ENCODE data around the gene RGP1. TPM values are rescaled to one million over a fixed set of nuclear protein-coding genes. Genes with fewer than 3 reads are reported as not detected.

RGP1 gene
- total and polyA plus RNA-seq, 2 donors = 6.5 to 7.4 TPM

DNA sequence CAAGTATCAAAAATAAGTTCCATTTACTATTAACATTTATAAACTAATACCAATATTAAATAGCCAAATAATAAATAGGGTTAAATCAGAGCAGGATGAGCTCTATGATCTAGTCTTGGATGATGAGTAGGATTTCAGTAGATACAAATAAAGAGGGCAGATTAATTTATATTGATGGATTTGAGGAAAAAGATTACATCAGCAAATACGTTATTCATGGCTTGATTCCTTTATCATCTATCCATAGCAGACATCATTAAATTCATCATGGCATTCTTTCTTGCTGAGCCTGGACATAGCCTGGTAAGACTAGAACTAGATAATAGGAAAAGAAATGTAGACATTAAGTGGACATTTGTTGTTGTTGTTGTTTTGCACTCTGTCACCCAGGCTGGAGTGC is 18.4 kb downstream of the RGP1 start:
- 99% methylated on average over 1 of the region's 1 CpG for WGBS
- no peaks in the 10 kb centered on the region for H3K36me3 ChIP-seq (ENCODE audit: control insufficient read depth in 2 of 2, insufficient read depth in 2 of 2, low read length in 1 of 2)
- no peak overlapping the region for H3K27ac ChIP-seq (ENCODE audit: low read depth in 1 of 2, low read length in 1 of 2)
- H3K9me3 ChIP-seq (ENCODE audit: control insufficient read depth in 2 of 2, insufficient read depth in 1 of 2, low read length in 1 of 2) = no peaks in the 10 kb centered on the region
- H3K4me1 ChIP-seq (ENCODE audit: control insufficient read depth in 2 of 2, insufficient read depth in 2 of 2, low read length in 2 of 2) = no peaks in the 10 kb centered on the region
- no peak for DNase-seq (ENCODE audit: low read depth in 6 of 9, low spot score in 9 of 9)
- no peaks in the 10 kb centered on the region for H3K27me3 ChIP-seq (ENCODE audit: control insufficient read depth in 2 of 2, insufficient read depth in 1 of 2, low read length in 1 of 2)
- H3K4me3 ChIP-seq (ENCODE audit: low read length in 2 of 2) = no peak overlapping the region

DNA sequence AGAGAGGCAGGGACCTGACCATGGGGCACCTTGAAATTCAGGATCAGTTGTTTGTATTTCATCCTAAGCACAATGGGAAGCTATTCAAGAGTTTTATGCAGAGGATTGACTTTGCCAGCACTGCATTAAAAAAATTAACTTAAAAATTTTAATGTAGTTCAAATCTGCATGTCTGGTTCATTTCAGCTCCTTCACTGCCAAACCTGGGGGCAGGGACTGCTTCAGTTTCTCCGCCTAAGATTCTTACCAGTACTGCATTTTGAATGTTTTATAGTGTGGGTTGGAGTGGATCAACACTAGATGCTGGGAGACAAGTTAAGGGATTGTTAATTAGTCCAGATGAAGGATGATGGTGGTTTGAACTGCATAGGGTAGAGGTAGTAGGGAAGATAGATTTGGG is 20.7 kb downstream of the RGP1 start:
- Histone ChIP-seq H3K4me3 (ENCODE audit: low read length in 2 of 2) (no peak overlapping the region), H3K27me3 (ENCODE audit: control insufficient read depth in 2 of 2, insufficient read depth in 1 of 2, low read length in 1 of 2) (no peaks in the 10 kb centered on the region), H3K36me3 (ENCODE audit: control insufficient read depth in 2 of 2, insufficient read depth in 2 of 2, low read length in 1 of 2) (no peaks in the 10 kb centered on the region), H3K4me1 (ENCODE audit: control insufficient read depth in 2 of 2, insufficient read depth in 2 of 2, low read length in 2 of 2) (no peaks in the 10 kb centered on the region), H3K9me3 (ENCODE audit: control insufficient read depth in 2 of 2, insufficient read depth in 1 of 2, low read length in 1 of 2) (no peaks in the 10 kb centered on the region), H3K27ac (ENCODE audit: low read depth in 1 of 2, low read length in 1 of 2) (no peak overlapping the region)
- 99% methylated on average over 1 of the region's 1 CpG for WGBS
- no peak for DNase-seq (ENCODE audit: low read depth in 6 of 9, low spot score in 9 of 9)

DNA sequence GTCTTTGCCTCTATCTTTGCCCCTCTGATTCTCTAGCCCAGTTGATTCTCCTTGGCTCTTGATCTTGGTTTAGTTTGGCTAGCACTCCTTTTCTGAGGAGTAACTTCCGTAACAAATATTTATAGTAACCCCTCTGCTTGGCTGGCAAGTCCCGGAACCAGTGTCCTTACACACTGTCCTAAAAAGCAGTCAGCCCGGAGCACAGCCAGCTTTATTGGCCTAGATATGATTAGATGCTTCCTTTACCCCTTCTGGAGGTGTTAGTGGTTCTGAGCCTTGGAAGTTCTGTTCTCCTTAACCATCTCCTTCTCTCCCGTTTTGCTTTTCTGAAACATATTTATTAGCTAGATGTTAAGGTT is 22.0 kb downstream of the RGP1 start:
- H3K4me1 ChIP-seq (ENCODE audit: control insufficient read depth in 2 of 2, insufficient read depth in 2 of 2, low read length in 2 of 2) = peaks cover 0 to 4% of the 10 kb centered on the region in 2 donors
- H3K27me3 ChIP-seq (ENCODE audit: control insufficient read depth in 2 of 2, insufficient read depth in 1 of 2, low read length in 1 of 2) = no peaks in the 10 kb centered on the region
- no peaks in the 10 kb centered on the region for H3K36me3 ChIP-seq (ENCODE audit: control insufficient read depth in 2 of 2, insufficient read depth in 2 of 2, low read length in 1 of 2)
- no peak overlapping the region for H3K4me3 ChIP-seq (ENCODE audit: low read length in 2 of 2)
- no peaks in the 10 kb centered on the region for H3K9me3 ChIP-seq (ENCODE audit: control insufficient read depth in 2 of 2, insufficient read depth in 1 of 2, low read length in 1 of 2)
- H3K27ac ChIP-seq (ENCODE audit: low read depth in 1 of 2, low read length in 1 of 2) = no peak overlapping the region
- DNase-seq (ENCODE audit: low read depth in 6 of 9, low spot score in 9 of 9) = no peak
- WGBS = 85% methylated on average over 4 of the region's 4 CpGs

DNA sequence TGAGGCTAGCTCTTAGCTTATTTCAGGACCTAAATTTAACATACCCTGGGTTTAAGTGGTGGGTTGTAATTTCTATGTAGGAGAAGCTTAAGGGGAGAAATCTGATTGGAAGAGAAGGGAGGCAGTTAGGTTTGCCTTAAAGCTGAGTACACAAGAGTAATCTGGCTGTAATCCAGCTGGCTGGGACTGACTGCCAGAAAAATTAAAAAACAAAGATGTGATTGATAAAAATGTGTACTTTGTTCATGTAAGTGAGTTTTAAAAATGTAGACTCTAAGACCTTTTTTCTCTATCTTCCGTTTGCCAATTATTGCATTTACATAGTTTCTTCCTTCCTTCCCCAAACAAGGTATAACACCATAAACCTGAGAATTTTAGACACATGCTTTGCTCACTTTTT is 22.4 kb downstream of the RGP1 start:
- no peak overlapping the region for H3K4me3 ChIP-seq (ENCODE audit: low read length in 2 of 2)
- H3K36me3 ChIP-seq (ENCODE audit: control insufficient read depth in 2 of 2, insufficient read depth in 2 of 2, low read length in 1 of 2) = no peaks in the 10 kb centered on the region
- H3K4me1 ChIP-seq (ENCODE audit: control insufficient read depth in 2 of 2, insufficient read depth in 2 of 2, low read length in 2 of 2) = peaks cover 0 to 4% of the 10 kb centered on the region in 2 donors
- DNase-seq (ENCODE audit: low read depth in 6 of 9, low spot score in 9 of 9) = no peak
- no peak overlapping the region for H3K27ac ChIP-seq (ENCODE audit: low read depth in 1 of 2, low read length in 1 of 2)
- WGBS = 93% methylated on average over 1 of the region's 1 CpG
- no peaks in the 10 kb centered on the region for H3K9me3 ChIP-seq (ENCODE audit: control insufficient read depth in 2 of 2, insufficient read depth in 1 of 2, low read length in 1 of 2)
- no peaks in the 10 kb centered on the region for H3K27me3 ChIP-seq (ENCODE audit: control insufficient read depth in 2 of 2, insufficient read depth in 1 of 2, low read length in 1 of 2)

DNA sequence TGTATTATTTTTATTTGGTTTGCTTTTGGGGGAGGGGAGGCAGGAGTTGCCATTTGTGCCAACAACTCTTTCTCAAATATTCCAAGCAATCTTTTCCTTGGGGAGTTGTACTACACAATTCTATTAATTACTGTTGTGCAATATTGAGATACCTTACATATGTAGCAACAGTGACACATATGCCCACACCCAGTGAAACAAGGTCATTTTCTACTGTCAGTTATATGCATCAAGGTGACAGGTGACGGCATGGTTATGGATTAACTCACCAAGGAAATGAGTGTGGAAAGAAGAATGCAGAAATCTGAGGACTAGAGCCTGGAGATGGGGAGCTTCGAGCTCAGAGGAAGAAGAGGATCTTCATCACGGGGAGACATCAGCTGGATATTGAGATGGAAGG is 22.9 kb downstream of the RGP1 start:
- WGBS = 98% methylated on average over 3 of the region's 3 CpGs
- Histone ChIP-seq H3K4me1 (ENCODE audit: control insufficient read depth in 2 of 2, insufficient read depth in 2 of 2, low read length in 2 of 2) (peaks cover 0 to 4% of the 10 kb centered on the region in 2 donors), H3K9me3 (ENCODE audit: control insufficient read depth in 2 of 2, insufficient read depth in 1 of 2, low read length in 1 of 2) (no peaks in the 10 kb centered on the region), H3K27ac (ENCODE audit: low read depth in 1 of 2, low read length in 1 of 2) (no peak overlapping the region), H3K36me3 (ENCODE audit: control insufficient read depth in 2 of 2, insufficient read depth in 2 of 2, low read length in 1 of 2) (no peaks in the 10 kb centered on the region), H3K4me3 (ENCODE audit: low read length in 2 of 2) (no peak overlapping the region), H3K27me3 (ENCODE audit: control insufficient read depth in 2 of 2, insufficient read depth in 1 of 2, low read length in 1 of 2) (no peaks in the 10 kb centered on the region)
- no peak for DNase-seq (ENCODE audit: low read depth in 6 of 9, low spot score in 9 of 9)

DNA sequence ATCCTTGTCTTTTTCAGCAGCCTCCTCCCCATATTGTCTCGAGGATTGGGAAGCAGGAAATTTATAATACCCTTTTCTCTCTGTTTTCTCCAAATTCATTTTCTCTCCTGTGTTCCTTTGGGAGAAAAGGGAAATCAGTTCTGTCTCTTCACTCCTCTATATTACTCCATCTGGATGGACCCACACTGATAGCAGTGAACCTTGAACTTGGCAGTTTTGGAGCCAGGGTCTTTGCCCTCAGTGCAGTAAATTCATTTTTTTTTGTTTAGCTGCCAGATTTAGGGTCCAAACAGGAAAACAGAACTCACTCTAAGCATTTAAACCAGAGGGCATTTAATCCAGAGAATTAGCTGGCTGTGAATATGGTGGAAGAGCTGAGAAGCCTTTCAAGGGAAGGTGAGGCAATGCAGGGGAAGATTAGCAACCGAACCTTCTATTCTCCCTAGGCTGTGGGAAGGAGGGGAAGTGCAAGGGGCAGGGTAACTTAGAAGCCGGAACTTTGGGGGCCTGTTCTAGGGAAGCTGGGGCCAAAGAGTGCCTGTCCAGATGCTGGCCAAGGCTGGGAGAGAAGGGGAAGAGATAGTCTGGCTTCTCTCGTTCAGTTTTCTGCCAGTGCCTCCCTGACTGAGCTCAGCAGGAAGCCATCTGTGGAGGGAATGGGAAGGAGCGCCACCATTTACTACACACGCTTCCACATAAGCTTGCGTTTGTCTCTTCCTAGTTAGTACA is 26.0 kb downstream of the RGP1 start:
- no peak for DNase-seq (ENCODE audit: low read depth in 6 of 9, low spot score in 9 of 9)
- H3K9me3 ChIP-seq (ENCODE audit: control insufficient read depth in 2 of 2, insufficient read depth in 1 of 2, low read length in 1 of 2) = no peaks in the 10 kb centered on the region
- no peak overlapping the region for H3K4me3 ChIP-seq (ENCODE audit: low read length in 2 of 2)
- H3K27me3 ChIP-seq (ENCODE audit: control insufficient read depth in 2 of 2, insufficient read depth in 1 of 2, low read length in 1 of 2) = no peaks in the 10 kb centered on the region
- H3K4me1 ChIP-seq (ENCODE audit: control insufficient read depth in 2 of 2, insufficient read depth in 2 of 2, low read length in 2 of 2) = peaks cover 0 to 4% of the 10 kb centered on the region in 2 donors
- H3K36me3 ChIP-seq (ENCODE audit: control insufficient read depth in 2 of 2, insufficient read depth in 2 of 2, low read length in 1 of 2) = no peaks in the 10 kb centered on the region
- WGBS = 69% methylated on average over 7 of the region's 7 CpGs
- H3K27ac ChIP-seq (ENCODE audit: low read depth in 1 of 2, low read length in 1 of 2) = no peak overlapping the region

DNA sequence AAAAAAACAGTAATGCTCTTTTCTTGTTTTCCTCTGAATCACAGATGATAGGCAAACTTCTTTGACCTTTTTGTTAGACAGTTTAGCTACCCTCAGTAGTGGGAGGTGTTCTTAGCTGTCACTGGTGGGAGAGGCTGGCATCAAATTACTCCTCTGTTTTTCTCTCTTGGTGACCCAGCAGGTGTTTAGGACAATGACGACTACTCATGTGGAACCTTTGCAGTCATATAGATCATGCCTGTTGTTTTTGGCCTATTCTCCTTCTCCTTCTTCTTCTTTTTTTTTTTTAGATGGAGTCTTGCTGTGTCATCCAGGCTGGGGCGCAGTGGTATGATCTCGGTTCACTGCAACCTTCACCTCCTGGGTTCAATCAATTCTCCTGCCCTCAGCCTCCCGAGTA is 26.9 kb downstream of the RGP1 start:
- Histone ChIP-seq H3K4me1 (ENCODE audit: control insufficient read depth in 2 of 2, insufficient read depth in 2 of 2, low read length in 2 of 2) (peaks cover 0 to 4% of the 10 kb centered on the region in 2 donors), H3K4me3 (ENCODE audit: low read length in 2 of 2) (no peak overlapping the region), H3K27me3 (ENCODE audit: control insufficient read depth in 2 of 2, insufficient read depth in 1 of 2, low read length in 1 of 2) (no peaks in the 10 kb centered on the region), H3K27ac (ENCODE audit: low read depth in 1 of 2, low read length in 1 of 2) (no peak overlapping the region), H3K9me3 (ENCODE audit: control insufficient read depth in 2 of 2, insufficient read depth in 1 of 2, low read length in 1 of 2) (no peaks in the 10 kb centered on the region), H3K36me3 (ENCODE audit: control insufficient read depth in 2 of 2, insufficient read depth in 2 of 2, low read length in 1 of 2) (no peaks in the 10 kb centered on the region)
- no peak for DNase-seq (ENCODE audit: low read depth in 6 of 9, low spot score in 9 of 9)
- 87% methylated on average over 4 of the region's 4 CpGs for WGBS

DNA sequence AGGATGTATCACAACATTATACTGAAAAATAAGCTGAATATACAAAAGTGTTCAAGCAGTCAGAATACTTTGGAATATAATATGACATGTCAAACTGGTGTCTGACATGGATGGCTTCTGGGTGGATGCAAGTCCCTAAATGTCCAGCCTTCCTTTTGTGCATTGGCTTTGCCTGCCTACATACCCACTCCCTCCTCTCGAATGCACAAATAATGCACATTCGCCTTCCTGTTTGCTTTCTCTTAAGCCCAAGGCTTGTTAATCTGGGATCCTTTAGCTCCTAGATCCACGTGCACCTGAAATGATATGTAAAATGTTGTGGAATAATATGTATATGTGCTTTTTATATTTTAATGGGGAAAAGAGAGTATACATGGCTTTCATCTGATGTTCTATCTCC is 29.4 kb downstream of the RGP1 start:
- Histone ChIP-seq H3K4me1 (ENCODE audit: control insufficient read depth in 2 of 2, insufficient read depth in 2 of 2, low read length in 2 of 2) (peaks cover 0 to 4% of the 10 kb centered on the region in 2 donors), H3K27ac (ENCODE audit: low read depth in 1 of 2, low read length in 1 of 2) (no peak overlapping the region), H3K36me3 (ENCODE audit: control insufficient read depth in 2 of 2, insufficient read depth in 2 of 2, low read length in 1 of 2) (no peaks in the 10 kb centered on the region), H3K4me3 (ENCODE audit: low read length in 2 of 2) (no peak overlapping the region), H3K9me3 (ENCODE audit: control insufficient read depth in 2 of 2, insufficient read depth in 1 of 2, low read length in 1 of 2) (no peaks in the 10 kb centered on the region), H3K27me3 (ENCODE audit: control insufficient read depth in 2 of 2, insufficient read depth in 1 of 2, low read length in 1 of 2) (no peaks in the 10 kb centered on the region)
- 96% methylated on average over 3 of the region's 3 CpGs for WGBS
- DNase-seq (ENCODE audit: low read depth in 6 of 9, low spot score in 9 of 9) = no peak

DNA sequence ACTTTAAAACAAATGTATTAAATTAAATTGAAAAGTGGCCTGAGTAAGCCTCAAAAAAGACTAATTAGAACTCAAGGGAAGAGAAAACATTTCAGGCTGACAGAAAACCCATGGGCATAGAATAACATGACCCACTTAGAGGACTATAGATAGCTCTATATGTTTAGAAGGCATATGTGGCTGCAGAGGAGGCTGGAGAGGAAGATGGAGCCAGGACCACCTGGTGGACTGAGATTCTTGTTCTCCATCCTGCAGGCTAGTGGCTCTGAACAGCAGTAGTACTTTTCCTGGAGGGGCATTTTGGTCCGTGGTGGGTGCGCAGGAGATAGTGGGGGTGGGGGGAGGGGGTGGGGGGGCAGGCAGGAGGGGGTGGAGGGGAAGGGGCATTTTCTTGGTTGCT is 32.0 kb downstream of the RGP1 start:
- Histone ChIP-seq H3K4me3 (ENCODE audit: low read length in 2 of 2) (no peak overlapping the region), H3K36me3 (ENCODE audit: control insufficient read depth in 2 of 2, insufficient read depth in 2 of 2, low read length in 1 of 2) (no peaks in the 10 kb centered on the region), H3K9me3 (ENCODE audit: control insufficient read depth in 2 of 2, insufficient read depth in 1 of 2, low read length in 1 of 2) (no peaks in the 10 kb centered on the region), H3K27ac (ENCODE audit: low read depth in 1 of 2, low read length in 1 of 2) (no peak overlapping the region), H3K4me1 (ENCODE audit: control insufficient read depth in 2 of 2, insufficient read depth in 2 of 2, low read length in 2 of 2) (no peaks in the 10 kb centered on the region), H3K27me3 (ENCODE audit: control insufficient read depth in 2 of 2, insufficient read depth in 1 of 2, low read length in 1 of 2) (no peaks in the 10 kb centered on the region)
- WGBS = 93% methylated on average over 2 of the region's 2 CpGs
- DNase-seq (ENCODE audit: low read depth in 6 of 9, low spot score in 9 of 9) = no peak

DNA sequence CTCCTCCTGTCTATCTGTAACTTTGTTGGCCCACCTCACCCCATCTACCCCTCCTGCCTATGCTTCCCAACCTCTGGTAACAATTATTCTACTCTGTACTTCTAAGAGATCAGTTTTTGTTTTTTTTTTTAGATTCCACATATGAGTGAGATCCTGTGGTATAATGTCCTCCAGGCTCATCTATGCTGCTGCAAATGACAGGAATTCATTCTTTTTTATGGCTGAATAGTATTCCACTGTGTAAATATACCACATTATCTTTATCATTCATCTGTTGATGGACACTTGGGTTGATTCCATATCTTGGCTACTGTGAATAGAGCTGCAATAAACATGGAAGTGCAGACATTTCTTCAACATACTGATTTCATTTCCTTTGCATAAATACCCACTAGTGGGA is 34.3 kb downstream of the RGP1 start:
- Histone ChIP-seq H3K27me3 (ENCODE audit: control insufficient read depth in 2 of 2, insufficient read depth in 1 of 2, low read length in 1 of 2) (no peaks in the 10 kb centered on the region), H3K4me1 (ENCODE audit: control insufficient read depth in 2 of 2, insufficient read depth in 2 of 2, low read length in 2 of 2) (no peaks in the 10 kb centered on the region), H3K4me3 (ENCODE audit: low read length in 2 of 2) (no peak overlapping the region), H3K9me3 (ENCODE audit: control insufficient read depth in 2 of 2, insufficient read depth in 1 of 2, low read length in 1 of 2) (no peaks in the 10 kb centered on the region), H3K27ac (ENCODE audit: low read depth in 1 of 2, low read length in 1 of 2) (no peak overlapping the region), H3K36me3 (ENCODE audit: control insufficient read depth in 2 of 2, insufficient read depth in 2 of 2, low read length in 1 of 2) (no peaks in the 10 kb centered on the region)
- no peak for DNase-seq (ENCODE audit: low read depth in 6 of 9, low spot score in 9 of 9)

Measured in thymus (tissue), 11 donors.